ENCODE data around the gene S100A4.

Gene S100A4

GRCh38 chr1:153532769-153533599 lies 12.6 kb downstream of the S100A4 start:
- peak; percentile 83 for DNase-seq (ENCODE audit: low spot score)
- in situ Hi-C loops (cut with MboI; ENCODE audit: low pct_unique_long_range_greater_than_20kb, low sequenced_read_pairs, unreplicated experiment), result no loop called here
- TF ChIP-seq CTCF (IDR thresholded peaks at IDR 0.05; ENCODE audit: extremely low read depth, insufficient read depth, missing control alignments), result peak; percentile 94

GRCh38 chr1:153532181-153532580 lies 13.4 kb downstream of the S100A4 start:
- DNase-seq (ENCODE audit: low spot score), result no peak
- in situ Hi-C loops (cut with MboI; ENCODE audit: low pct_unique_long_range_greater_than_20kb, low sequenced_read_pairs, unreplicated experiment), result no loop called here
- TF ChIP-seq CTCF (IDR thresholded peaks at IDR 0.05; ENCODE audit: extremely low read depth, insufficient read depth, missing control alignments), result no peak

GRCh38 chr1:153531638-153532037 lies 14.0 kb downstream of the S100A4 start:
- TF ChIP-seq CTCF (IDR thresholded peaks at IDR 0.05; ENCODE audit: extremely low read depth, insufficient read depth, missing control alignments), result no peak
- no peak for DNase-seq (ENCODE audit: low spot score)
- in situ Hi-C loops (cut with MboI; ENCODE audit: low pct_unique_long_range_greater_than_20kb, low sequenced_read_pairs, unreplicated experiment), result no loop called here

- no peak for DNase-seq (ENCODE audit: low spot score)
- in situ Hi-C loops (cut with MboI; ENCODE audit: low pct_unique_long_range_greater_than_20kb, low sequenced_read_pairs, unreplicated experiment), result no loop called here
- no peak for TF ChIP-seq CTCF (IDR thresholded peaks at IDR 0.05; ENCODE audit: extremely low read depth, insufficient read depth, missing control alignments)
Observed at GRCh38 chr1:153527683-153528040, 17.9 kb downstream of the S100A4 start.

GRCh38 chr1:153527023-153527682 lies 18.5 kb downstream of the S100A4 start:
- no peak for TF ChIP-seq CTCF (IDR thresholded peaks at IDR 0.05; ENCODE audit: extremely low read depth, insufficient read depth, missing control alignments)
- in situ Hi-C loops (cut with MboI; ENCODE audit: low pct_unique_long_range_greater_than_20kb, low sequenced_read_pairs, unreplicated experiment), result no loop called here
- no peak for DNase-seq (ENCODE audit: low spot score)

- no peak for TF ChIP-seq CTCF (IDR thresholded peaks at IDR 0.05; ENCODE audit: extremely low read depth, insufficient read depth, missing control alignments)
- in situ Hi-C loops (cut with MboI; ENCODE audit: low pct_unique_long_range_greater_than_20kb, low sequenced_read_pairs, unreplicated experiment), result no loop called here
- DNase-seq (ENCODE audit: low spot score), result no peak
Observed at GRCh38 chr1:153526132-153526543, 19.5 kb downstream of the S100A4 start.

Data from GM13977 (cell line).